HUES6 (cell line): Measurements from ENCODE around the gene SKA3.
A peak's percentile ranks its signal among the peaks of the same experiment; 100 is the strongest.
"Not testable (repeated sequence)": the region's sequence is repeated elsewhere in the genome, so short reads cannot be mapped to it uniquely, and the experiment has no call there.

Experiments used
- H3K27ac ChIP-seq: 2 replicates; pipeline ENCODE4 v1.7.0; 2013; ENCODE audit warnings: low read depth, mild to moderate bottlenecking, low read length, inconsistent platforms
- H3K27me3 ChIP-seq: 2 replicates; pipeline ENCODE4 v1.6.1; 2013; ENCODE audit warnings: low read length; ENCODE audit not compliant: control insufficient read depth, insufficient read depth
- H3K36me3 ChIP-seq: 2 replicates; pipeline ENCODE4 v1.6.1; 2013; ENCODE audit warnings: low read length; ENCODE audit not compliant: control insufficient read depth, insufficient read depth
- H3K4me1 ChIP-seq: 2 replicates; pipeline ENCODE4 v1.6.1; 2013; ENCODE audit warnings: low read length; ENCODE audit not compliant: control insufficient read depth, insufficient read depth
- H3K4me3 ChIP-seq: 2 replicates; pipeline ENCODE4 v1.5.1; 2013; ENCODE audit warnings: low read depth, low read length
- H3K9ac ChIP-seq: one replicate; pipeline ENCODE4 v1.6.1; 2013; ENCODE audit warnings: mild to moderate bottlenecking, low read length
- H3K9me3 ChIP-seq: 2 replicates; pipeline ENCODE4 v1.6.1; 2013; ENCODE audit warnings: low read depth, low read length; ENCODE audit not compliant: control insufficient read depth, insufficient read depth

Gene SKA3

GRCh38 chr13:21176215-21176981 lies at the start of gene SKA3, which contains the start of gene MRPL57:
SKA3 (minus strand) TSS chr13:21176552; CDS start chr13:21176477, 75 bp downstream.
MRPL57 (plus strand) TSS chr13:21176658; CDS start chr13:21176917, 259 bp downstream.
- Histone ChIP-seq H3K4me1 (no peaks in the 10 kb centered on the region), H3K4me3 (peak within 1 kb of the TSS; percentile 81), H3K27ac (peak within 1 kb of the TSS; percentile 94), H3K9ac (peak within 1 kb of the TSS; percentile 94), H3K9me3 (no peaks in the 10 kb centered on the region), H3K36me3 (peaks cover 16% of the 10 kb centered on the region), H3K27me3 (no peaks in the 10 kb centered on the region)

- no peaks in the 10 kb centered on the region for H3K27me3 ChIP-seq
- H3K4me1 ChIP-seq: no peaks in the 10 kb centered on the region
- no peaks in the 10 kb centered on the region for H3K36me3 ChIP-seq
- no peak overlapping the region for H3K4me3 ChIP-seq
- peaks cover 16% of the 10 kb centered on the region; the same call in 1 of the 2 replicates for H3K9me3 ChIP-seq
- no peak overlapping the region for H3K9ac ChIP-seq
- H3K27ac ChIP-seq: no peak overlapping the region
These were observed 48.7 kb upstream of the SKA3 start for GRCh38 chr13:21225082-21225481.

GRCh38 chr13:21221268-21221667 lies 44.9 kb upstream of the SKA3 start:
- Histone ChIP-seq H3K9ac (no peak overlapping the region), H3K9me3 (peaks cover 16% of the 10 kb centered on the region; the same call in 1 of the 2 replicates), H3K27me3 (no peaks in the 10 kb centered on the region), H3K4me1 (no peaks in the 10 kb centered on the region; the same call in 1 of the 2 replicates), H3K36me3 (no peaks in the 10 kb centered on the region), H3K4me3 (no peak overlapping the region), H3K27ac (no peak overlapping the region)

- not testable (repeated sequence) for H3K9ac ChIP-seq, H3K4me1 ChIP-seq, H3K4me3 ChIP-seq, H3K27ac ChIP-seq, H3K36me3 ChIP-seq, H3K27me3 ChIP-seq
- peaks cover 16% of the 10 kb centered on the region; the same call in 1 of the 2 replicates for H3K9me3 ChIP-seq
These were observed 43.4 kb upstream of the SKA3 start for GRCh38 chr13:21219716-21220115.

GRCh38 chr13:21219036-21219381 lies 42.7 kb upstream of the SKA3 start:
- Histone ChIP-seq H3K27me3 (no peaks in the 10 kb centered on the region), H3K4me1 (no peaks in the 10 kb centered on the region; the same call in 1 of the 2 replicates), H3K9me3 (peaks cover 16% of the 10 kb centered on the region; the same call in 1 of the 2 replicates), H3K9ac (no peak overlapping the region), H3K36me3 (no peaks in the 10 kb centered on the region), H3K4me3 (no peak overlapping the region), H3K27ac (no peak overlapping the region)

- Histone ChIP-seq H3K9me3 (peaks cover 16% of the 10 kb centered on the region; the same call in 1 of the 2 replicates), H3K4me3 (no peak overlapping the region), H3K27me3 (no peaks in the 10 kb centered on the region), H3K4me1 (no peaks in the 10 kb centered on the region; the same call in 1 of the 2 replicates), H3K27ac (no peak overlapping the region), H3K36me3 (no peaks in the 10 kb centered on the region), H3K9ac (no peak overlapping the region)
These were observed 42.1 kb upstream of the SKA3 start for GRCh38 chr13:21218351-21219035.

GRCh38 chr13:21216332-21216731 lies 40.0 kb upstream of the SKA3 start:
- Histone ChIP-seq H3K9ac (no peak overlapping the region), H3K36me3 (no peaks in the 10 kb centered on the region), H3K4me3 (no peak overlapping the region), H3K27me3 (no peaks in the 10 kb centered on the region), H3K9me3 (peaks cover 23% of the 10 kb centered on the region), H3K4me1 (no peaks in the 10 kb centered on the region; the same call in 1 of the 2 replicates), H3K27ac (no peak overlapping the region)

- H3K27ac ChIP-seq, H3K9ac ChIP-seq, H3K36me3 ChIP-seq: not testable (repeated sequence)
These were observed 39.1 kb upstream of the SKA3 start for GRCh38 chr13:21215419-21215818.

GRCh38 chr13:21212138-21212775 lies 35.9 kb upstream of the SKA3 start:
- Histone ChIP-seq H3K36me3 (no peaks in the 10 kb centered on the region), H3K27me3 (no peaks in the 10 kb centered on the region)

More at GRCh38 chr13:21215419-21215818, 39.1 kb upstream of the SKA3 start:
- H3K4me1 ChIP-seq, H3K4me3 ChIP-seq, H3K27me3 ChIP-seq: not testable (repeated sequence)
- H3K9me3 ChIP-seq: peaks cover 23% of the 10 kb centered on the region

GRCh38 chr13:21208652-21209154 lies 32.4 kb upstream of the SKA3 start:
- Histone ChIP-seq H3K9ac (no peak overlapping the region), H3K27ac (no peak overlapping the region), H3K36me3 (no peaks in the 10 kb centered on the region), H3K4me1 (no peaks in the 10 kb centered on the region), H3K27me3 (no peaks in the 10 kb centered on the region), H3K9me3 (peaks cover 26% of the 10 kb centered on the region), H3K4me3 (no peak overlapping the region)

More at GRCh38 chr13:21212138-21212775, 35.9 kb upstream of the SKA3 start:
- no peak overlapping the region for H3K27ac ChIP-seq
- no peaks in the 10 kb centered on the region; the same call in 1 of the 2 replicates for H3K4me1 ChIP-seq
- peaks cover 23% of the 10 kb centered on the region for H3K9me3 ChIP-seq
- no peak overlapping the region for H3K4me3 ChIP-seq
- no peak overlapping the region for H3K9ac ChIP-seq
